CD4-positive, alpha-beta T cell treated with Interleukin-15 for 1 hour (primary cell): ENCODE results near the gene RPL36A.

Experiments
- DNase-seq: peaks from one replicate; pipeline ENCODE4 v3.0.0-alpha.2; 2020

The RPL36A gene

DNA sequence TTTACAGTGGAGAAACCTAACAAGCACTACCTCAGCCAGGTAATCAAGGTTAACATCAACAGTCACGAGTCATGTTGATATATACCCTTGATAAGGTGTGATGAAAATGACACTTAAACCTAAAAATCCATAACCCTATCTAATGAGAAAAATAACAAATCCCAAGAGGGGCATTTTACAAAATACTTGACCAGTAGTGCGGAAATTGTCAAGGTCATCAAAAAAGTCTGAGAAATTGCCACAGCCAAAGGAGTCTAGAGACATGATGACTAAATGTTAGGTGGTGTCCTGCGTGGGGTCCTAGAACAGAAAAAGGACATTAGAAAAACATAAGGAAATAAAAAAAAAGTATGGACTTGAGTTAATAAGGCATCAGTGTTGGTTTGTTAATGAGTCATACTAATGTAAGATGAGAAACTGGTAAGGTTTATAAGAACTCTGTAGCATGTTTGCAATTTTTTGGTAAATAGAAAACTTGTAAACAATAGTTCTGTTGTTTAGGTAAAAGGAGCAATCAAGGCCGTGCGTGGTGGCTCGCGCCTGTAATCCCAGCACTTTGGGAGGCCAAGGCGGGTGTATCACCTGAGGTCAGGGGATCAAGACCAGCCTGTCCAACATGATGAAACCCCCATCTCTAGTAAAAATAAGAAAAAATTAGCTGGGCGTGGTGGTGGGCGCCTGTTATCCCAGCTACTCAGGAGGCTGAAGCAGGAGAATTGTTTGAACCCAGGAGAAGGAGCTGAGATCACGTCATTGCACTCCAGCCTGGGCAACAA, 2.9 kb downstream of the RPL36A start:
- DNase-seq = no peak

DNA sequence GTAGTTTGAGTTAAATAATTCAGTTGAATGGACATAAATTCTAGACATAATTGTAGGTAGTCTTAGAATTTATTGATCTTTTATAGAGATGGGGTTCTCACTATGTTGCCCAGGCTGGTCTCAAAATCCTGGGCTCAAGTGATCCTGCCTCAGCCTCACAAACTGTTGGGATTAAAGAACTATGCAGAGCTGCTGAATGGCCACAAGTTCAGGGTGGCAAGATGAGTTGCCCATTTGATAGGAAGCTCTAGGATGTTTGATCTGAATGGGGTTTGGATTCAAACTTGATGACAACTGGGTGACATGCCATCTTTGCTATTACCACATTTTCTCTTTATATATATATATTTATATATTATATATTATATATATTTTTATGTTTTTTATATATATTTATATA, 3.6 kb downstream of the RPL36A start:
- no peak for DNase-seq

DNA sequence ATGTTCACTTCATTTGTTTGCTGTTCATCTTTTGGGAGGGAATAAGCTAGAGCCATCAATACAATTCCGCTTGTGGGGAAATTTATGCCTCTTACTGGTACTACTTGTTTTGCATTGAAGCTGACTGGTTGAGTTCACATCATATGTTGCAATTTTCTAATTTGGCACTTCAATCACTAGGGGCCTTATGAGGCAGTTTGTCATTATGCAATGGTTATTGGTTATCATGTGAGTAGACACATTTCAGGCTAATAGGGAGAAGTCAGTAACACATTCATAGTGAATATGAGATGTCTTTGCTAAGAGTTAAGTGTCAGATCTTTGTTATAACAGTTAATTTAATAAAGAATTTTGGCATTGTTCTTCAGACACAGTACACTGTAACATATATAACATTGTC, 5.0 kb downstream of the RPL36A start:
- no peak for DNase-seq

DNA sequence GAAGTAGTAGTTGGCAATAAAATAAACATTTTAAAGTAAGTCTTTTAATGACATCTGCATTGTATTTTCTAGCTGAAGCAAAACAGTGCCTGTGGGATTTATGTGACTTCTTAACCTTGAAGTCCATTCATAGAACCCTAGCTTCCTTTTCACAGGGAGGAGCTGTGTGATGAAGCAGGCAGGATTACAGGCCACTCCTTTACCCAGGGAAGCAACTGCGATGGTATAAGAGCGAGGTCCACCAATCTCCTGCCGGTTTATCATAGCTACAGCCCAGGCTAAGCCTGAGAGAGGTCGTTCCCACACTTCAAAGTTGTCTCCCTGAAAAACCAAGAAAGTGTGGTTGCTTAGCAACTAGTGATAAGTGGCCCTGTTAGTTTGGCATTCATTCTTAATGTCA, 7.0 kb downstream of the RPL36A start:
- no peak for DNase-seq

DNA sequence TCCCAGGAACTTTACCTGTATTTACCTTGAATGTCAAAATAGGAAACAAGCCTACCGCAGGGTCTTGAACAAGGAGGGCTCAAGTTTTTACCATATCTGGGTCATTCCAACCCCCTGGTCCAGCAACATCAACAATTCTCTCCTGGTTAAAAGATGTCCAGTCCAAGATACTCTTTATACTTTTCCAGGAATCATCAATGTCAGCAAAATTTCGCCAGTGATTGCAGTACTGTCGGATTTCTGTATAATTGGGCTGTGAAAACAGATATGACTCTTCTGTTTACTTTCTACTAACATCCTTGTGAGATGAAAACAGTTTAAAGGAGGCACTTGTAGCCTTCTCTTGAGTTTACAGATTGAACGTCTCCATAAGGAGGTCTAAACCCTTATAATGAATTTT, 7.9 kb downstream of the RPL36A start:
- no peak for DNase-seq

DNA sequence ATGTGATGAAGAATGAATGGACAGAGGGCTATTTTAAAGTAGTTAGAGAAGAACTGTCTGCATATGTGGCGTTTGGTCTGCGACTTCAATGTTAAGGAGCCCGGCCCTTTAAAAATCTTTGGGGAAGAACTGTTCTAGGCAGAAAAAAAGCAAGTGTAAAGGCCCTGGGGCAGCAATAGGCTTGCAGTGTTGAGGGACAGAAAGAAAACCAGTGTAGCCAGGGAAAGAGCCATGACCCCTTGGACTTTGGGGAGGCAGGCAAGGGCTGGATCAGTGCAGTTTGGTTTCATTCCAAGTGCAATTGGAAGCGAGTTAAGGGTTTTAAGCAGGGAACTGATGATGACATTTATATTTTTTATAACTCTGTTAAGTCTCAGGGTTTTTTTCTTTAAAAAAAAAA, 9.0 kb downstream of the RPL36A start:
- DNase-seq = no peak

DNA sequence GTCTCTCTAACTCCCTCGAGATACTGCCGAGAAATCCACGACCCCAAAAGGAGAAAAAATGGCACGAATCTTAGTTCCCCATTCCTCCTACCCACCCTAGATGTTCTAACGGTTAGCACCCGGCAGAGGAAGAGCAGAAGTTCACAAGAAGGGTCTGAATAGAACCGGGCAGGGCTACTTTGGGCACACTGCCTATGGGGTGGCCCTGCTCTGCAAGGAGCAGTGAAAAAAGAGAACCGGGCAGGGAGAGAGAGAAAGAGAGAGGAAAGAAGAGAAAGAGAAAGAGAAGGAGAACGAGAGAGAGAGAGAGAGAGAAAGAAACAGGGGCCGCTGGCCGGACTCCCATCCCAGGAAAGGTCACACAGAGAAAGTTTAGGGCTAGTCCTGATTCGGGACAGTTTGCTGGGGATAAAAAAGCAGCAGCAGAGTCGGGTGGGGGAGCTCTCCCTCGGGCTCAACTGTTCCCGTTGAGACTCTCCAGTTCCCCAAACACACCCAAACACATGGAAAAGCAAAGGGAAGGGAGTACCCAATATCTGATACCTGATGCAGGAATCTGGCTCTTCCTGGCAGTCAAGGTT, 16.4 kb downstream of the RPL36A start:
- DNase-seq = no peak

DNA sequence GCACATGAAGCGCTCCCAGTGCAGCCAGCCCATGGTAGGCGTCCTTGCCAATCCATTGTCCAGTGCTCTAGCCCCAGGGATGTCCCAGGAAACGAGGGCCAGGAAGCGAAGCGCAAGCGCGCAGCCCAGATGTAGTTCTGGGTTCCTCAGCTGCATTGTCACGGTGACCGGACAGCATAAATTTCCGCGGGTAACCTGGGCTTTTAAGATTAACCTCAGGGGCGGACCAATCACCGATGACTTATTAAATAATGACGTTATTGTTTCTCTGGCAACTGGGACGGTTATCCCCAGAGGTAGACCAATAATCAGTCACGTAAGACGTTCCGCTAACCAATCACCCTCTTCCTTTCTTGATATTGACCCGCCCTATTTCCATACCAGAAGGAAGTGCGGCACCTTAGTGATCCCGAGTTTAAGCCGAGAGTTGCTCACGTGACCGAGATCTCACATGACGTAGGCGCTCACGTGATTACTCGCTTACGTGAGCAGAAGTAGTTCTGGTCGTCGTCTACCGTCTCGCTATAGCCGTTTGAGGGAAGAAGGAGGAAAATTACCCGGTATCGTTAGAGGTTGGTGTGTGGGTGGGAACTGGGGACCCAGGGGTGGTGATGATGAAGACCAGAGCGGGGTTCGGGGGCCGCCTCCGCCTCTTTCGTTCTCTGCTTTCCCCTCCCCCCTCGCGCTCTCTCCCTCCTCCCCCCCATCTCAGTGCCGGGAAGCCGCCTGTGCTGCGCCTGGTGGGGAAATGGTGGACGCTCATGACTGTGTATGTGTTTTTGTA, 17.1 kb downstream of the RPL36A start, which contains the start of the genes GLA and HNRNPH2:
Gene GLA, minus strand, starts transcription at position 178 of the 784 bp plus-strand sequence. Its CDS starts 22 bp downstream, at position 156.
Gene HNRNPH2, plus strand, starts transcription at position 475 of the 784 bp plus-strand sequence. CDS start 3,767 bp downstream, outside the sequence.
- peak; percentile 96 for DNase-seq

DNA sequence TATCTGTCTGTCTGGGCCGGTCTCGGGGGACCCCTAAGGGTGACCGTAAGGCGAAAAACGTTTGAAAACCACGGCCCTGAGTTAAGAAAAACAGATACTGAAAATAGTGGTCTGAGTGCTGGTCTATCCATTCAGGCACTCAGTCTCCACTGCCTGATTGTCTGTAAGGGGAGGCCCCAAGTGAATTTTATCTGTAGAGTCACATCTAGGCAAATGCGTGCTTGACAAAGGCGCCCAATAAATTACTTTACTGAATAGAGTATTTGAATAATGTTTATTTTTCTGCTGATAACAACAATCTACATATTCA, 17.7 kb downstream of the RPL36A start:
- no peak for DNase-seq

DNA sequence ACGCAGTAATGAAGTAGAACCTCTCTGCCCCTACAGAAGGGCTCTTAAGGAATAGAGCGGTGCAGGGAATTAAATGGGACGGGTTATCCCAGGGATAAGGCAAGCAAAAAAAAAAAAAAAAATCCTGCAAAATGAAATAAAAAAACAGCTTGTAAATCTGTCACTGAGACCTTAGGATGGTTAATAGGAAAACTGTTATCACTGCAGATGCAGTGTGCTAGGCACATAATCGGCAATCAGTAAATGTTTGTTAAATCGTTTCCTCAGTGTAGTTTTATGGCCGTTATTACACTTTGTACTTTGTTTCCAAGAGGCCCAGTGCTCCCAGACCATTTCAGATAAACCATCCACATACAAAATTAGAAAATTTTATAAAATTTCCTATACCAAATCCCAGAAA, 18.2 kb downstream of the RPL36A start:
- no peak for DNase-seq

DNA sequence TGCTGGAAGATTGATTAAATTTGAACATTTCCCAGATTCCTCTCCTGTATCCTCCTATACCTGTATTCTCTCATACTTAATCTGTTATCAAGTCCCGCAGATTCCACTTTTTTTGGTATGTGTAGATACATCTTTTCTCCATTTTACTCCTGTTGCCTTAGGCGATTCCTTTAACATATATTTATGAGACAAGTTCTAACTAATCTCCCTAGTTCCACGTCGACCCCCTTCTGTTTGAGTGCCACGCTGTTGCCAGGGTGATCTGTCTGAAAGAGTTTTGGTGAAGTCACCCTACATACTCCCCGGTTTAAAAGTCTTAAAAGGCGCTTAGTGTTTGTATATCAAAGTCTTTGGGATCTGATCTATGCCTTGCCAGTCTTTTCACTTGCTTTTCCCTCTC, 19.6 kb downstream of the RPL36A start:
- DNase-seq = peak; percentile 45

DNA sequence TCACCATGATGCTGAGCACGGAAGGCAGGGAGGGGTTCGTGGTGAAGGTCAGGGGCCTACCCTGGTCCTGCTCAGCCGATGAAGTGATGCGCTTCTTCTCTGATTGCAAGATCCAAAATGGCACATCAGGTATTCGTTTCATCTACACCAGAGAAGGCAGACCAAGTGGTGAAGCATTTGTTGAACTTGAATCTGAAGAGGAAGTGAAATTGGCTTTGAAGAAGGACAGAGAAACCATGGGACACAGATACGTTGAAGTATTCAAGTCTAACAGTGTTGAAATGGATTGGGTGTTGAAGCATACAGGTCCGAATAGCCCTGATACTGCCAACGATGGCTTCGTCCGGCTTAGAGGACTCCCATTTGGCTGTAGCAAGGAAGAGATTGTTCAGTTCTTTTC, 21.2 kb downstream of the RPL36A start:
- no peak for DNase-seq

DNA sequence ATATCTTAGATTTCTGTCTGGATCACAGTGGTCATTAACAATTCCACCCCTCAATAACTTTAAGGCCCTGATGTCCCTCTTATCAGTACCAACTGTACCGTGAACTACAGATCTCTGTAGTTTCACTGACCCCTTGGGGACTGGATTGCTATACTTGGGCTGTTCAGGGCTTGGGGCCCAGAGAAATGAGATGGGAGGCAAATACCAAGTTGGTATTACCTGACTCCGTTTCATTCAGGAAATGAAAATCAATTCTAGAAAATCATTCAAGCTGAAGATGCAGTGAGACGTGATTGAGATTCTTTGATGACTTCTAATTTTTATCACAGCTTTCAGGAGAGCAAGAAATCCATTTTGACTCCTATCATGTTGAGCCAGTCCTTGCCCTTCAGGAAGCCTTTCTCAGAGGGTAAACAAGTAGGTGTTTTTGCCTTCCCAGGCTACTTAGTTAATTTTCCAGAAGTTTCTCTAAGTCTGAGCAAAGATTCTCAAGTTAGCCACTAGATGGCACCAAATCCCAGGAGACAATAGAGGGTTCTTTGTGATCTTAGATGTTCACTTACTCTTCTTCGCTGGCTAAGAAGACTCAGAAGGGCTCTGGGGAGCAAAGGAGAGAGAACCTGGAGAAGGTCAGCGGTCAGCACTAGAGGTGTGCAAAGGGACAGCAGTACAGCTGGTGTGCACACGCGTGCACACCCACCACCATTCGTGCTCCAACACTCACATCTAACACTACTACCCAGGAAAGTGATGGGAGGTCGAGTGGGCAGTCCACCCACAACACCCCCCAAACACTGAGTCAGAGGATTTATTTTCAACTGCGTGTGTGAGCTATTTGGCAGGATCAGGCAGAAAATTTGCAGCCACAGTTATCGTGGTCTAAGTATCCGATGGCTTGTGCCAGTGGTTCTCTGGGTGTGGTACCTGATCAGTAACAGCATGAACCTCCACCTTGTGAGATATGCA, 24.7 kb downstream of the RPL36A start:
- no peak for DNase-seq

DNA sequence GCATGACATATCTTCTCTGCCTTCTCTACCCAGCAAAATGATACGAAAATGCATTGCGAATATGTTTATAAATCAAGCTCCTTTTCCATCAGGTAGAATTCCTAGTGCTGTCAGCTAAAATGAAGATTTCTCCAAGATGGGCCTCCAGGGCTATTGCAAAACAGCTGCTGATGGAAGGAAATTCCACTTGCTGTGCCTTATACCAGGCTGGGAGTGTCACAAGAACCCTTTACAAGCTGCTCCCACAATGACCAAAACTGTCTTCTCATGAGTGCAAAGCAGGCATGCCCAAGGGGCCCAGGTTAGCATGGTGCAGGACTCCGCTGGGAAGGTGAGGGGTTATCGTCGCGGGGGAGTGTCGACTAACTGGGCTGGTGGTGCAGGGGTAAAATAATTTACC, 25.9 kb downstream of the RPL36A start:
- DNase-seq = no peak

DNA sequence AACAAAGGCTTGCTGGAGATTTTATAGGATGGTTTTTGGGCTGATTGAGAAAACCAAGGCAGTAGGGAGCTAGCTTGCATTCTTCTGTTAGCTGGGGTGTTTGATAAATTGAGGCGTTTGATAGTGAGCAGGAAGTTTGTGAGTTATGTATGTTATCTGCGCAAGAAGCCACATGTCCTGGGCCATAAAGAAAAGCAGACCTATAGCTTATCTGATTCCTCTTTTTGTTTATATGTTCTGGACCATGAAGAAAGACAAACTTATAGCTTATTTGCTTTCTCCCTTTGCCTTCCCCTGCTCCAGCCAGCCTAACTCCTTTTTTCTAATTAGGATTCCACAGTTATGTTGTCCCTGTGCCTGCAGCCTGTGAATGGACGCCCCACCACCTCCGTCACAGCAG, 26.4 kb downstream of the RPL36A start:
- DNase-seq = no peak

DNA sequence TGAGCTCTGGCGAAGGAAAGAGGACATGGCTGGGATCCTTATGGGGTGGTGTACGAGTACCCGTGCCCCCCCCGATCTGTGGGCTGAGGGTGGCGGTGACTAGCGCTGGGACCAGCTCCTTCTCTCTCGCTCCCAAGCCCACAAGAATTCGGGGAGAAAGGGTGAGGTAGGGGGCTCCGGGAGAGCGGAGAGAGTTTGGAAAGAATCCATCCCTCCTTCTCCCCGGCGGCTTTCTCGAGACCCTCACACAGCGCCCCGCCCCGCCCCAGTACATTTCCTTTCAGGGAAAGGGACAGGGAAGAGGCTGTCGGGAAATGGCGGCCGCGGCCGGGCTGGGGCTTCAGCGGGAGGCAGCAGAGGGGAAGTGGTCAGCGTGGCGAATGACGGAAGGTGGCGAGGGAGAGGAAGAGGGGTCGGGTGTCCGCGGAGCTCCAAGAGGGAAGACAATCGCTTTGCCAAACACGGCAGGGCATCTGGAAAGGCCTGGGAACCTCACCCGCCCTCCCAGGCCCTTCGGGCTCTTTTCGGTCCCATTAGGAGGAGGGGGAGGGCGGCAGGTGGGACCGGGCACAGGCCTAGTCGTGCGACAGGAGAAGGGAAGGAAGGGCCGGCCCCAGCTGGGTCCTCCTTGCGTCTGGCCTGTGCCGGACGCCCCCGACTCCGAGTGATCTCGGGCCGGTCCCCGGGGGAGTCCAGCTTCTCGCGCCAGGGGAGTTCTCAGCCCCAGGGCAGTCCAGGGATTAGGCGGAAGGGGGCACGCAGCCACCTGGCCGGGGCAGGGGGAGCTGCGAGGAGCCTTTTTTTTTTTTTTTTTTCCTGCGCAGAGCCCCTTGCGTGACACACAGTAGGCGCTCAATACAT, 27.4 kb downstream of the RPL36A start:
- peak; percentile 46 for DNase-seq

DNA sequence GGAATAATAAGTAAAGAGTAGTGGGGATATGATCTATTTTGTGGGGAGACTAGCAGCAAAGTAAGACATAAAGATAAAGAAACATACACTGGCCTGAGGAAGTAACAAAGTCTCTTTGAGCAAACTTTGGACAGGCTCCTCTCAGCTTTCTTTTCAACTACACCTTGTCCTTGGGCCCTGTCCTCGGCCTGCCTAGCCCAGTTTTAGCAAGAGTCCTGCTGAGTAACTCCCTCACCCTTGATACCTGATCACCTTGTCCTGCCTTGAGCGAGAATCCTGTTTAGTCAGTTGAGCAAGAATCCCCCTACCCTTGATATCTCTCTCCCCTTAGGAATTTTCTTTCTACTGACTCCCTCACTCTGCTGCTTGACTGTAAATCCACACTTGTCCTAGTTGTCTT, 28.7 kb downstream of the RPL36A start:
- no peak for DNase-seq

DNA sequence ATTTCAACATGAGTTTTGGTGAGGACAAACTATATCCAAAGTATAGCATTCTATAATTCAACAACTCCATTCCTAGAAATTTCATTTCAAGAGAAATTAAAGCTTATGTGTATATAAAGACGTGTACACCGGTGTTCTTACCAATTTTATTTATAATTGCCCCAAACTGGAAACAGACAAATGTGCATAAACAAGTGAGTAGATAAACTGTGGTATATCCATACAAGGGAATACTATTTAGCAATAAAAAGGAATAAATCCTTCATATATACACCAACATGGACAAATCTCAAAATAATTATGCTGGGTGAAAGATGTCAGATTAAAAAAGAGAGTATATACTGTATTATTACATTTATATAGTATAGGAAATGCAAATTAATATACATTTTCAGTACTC, 37.1 kb downstream of the RPL36A start:
- DNase-seq = no peak

DNA sequence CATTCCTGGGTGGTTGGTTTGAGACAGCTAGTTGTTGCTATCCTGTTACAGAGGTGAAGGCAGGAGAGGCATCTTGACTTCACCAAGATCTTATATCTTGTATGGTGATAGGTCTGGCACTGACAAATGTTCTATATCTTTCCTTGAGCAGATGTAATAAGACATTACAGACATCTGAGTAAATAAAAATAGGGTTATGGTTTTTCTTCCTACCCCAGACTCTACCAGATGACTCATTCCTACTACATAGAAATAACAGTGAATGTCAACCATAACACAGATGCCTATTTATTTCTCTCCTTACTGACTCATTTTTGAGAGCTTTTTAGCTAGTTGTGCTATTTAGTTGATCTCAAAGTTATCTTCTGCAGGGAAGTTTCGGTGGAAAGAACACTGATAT, 39.1 kb downstream of the RPL36A start:
- DNase-seq = no peak

DNA sequence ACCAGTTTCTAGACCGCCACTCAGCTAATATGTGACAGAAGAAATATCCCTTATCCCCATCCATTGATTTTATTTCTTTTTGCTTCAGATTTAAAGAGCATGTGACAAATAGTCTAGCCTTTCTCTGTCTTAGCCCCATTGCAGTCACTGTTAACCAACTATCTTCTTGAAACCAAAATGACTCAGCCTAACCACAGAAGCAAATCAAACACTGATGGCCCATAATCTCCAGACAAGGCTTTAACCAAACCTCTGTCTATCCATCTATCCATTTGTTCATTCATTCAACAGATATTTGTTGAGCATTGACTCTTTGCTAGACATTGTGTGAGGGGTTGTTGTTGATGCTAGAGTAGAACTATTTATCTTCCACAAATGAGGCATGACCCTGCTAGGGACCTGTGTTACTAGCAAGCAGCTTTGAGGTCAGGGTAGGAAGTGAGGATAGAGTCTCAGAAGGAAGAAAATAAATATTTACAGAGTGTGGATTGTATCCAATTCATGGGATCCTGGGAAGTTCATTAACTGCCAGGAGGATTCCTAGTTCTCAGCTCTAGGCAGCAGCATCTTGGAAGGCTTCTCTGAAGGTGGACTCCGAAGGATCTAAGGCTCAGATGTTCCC, 39.8 kb downstream of the RPL36A start:
- no peak for DNase-seq

DNA sequence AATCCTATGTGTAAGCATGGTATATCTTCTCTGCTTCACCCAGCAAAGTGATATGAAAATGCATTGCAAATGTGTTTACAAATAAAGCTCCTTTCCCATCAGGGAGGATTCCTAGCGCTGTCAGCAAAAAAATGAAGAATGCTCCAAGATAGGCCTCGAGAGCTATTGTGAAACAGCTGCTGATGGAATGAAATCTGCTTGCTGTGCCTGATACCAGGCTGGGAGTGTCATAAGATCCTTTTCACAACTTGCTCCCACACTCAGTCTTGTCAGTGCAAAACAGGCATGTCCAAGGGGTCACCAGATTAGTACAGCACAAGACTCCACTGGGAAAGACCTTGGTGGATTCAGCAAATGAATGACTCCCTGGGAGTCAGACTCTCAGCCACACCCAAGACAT, 51.3 kb downstream of the RPL36A start:
- no peak for DNase-seq
